HEK293 (cell line): ENCODE data around the gene DLX6.
A peak's percentile ranks its signal among the peaks of the same experiment; 100 is the strongest.

Experiments used
- CTCF ChIA-PET: fragments of 350-600 bp; formaldehyde crosslinking; extraction: SDS; loops from one replicate; lab custom pipeline; 2021; ENCODE audit warnings: antibody characterized with exemption; lab: Yijun Ruan, JAX
- POLR2A ChIA-PET: fragments of 300-600 bp; formaldehyde crosslinking; extraction: SDS; loops from one replicate; lab custom pipeline; 2020; ENCODE audit warnings: antibody characterized with exemption, inconsistent platforms; lab: Yijun Ruan, JAX
- H3K27ac ChIP-seq: fragments of 200-500 bp; sonication (Bioruptor generic); 2 replicates; pipeline ENCODE4 v1.5.1; 2014; ENCODE audit warnings: low read depth, low read length, control low read depth, inconsistent platforms; ENCODE audit errors: extremely low read depth
- H3K36me3 ChIP-seq, 2 experiments: fragments of 200-500 bp in 1 of 2; sonication (Bioruptor generic) in 1 of 2; 1 replicate in 1 of 2; 2 replicates in 1 of 2; pipeline ENCODE4 v1.5.1; 2014 to 2017; ENCODE audit warnings: inconsistent platforms in 2 of 2, low read length in 2 of 2; ENCODE audit not compliant: control insufficient read depth in 2 of 2, insufficient read depth in 1 of 2
- H3K4me1 ChIP-seq: fragments of 200-500 bp; sonication (Bioruptor generic); 2 replicates; pipeline ENCODE4 v1.5.1; 2014; ENCODE audit warnings: mild to moderate bottlenecking, low read length, inconsistent platforms; ENCODE audit not compliant: control insufficient read depth, insufficient read depth
- H3K4me3 ChIP-seq: 2 replicates; pipeline ENCODE4 v1.5.1; 2011; ENCODE audit warnings: low read depth, mild to moderate bottlenecking, control low read depth, low read length, moderate library complexity
- H3K9me3 ChIP-seq: fragments of 200-500 bp; sonication (Bioruptor generic); 2 replicates; pipeline ENCODE4 v1.5.1; 2014; ENCODE audit warnings: low read depth, low read length, inconsistent platforms; ENCODE audit not compliant: control insufficient read depth, insufficient read depth
- FEZF1 ChIP-seq: fragments of 450-650 bp; formaldehyde crosslinking; IDR thresholded peaks from 2 replicates; pipeline ENCODE4 v1.5.1; 2016; ENCODE audit warnings: missing biosample characterization, missing genetic modification characterization
- IKZF3 ChIP-seq: fragments of 450-650 bp; IDR thresholded peaks from 2 replicates; pipeline ENCODE4 v1.5.0; 2018; ENCODE audit warnings: missing biosample characterization, mild to moderate bottlenecking, missing genetic modification characterization, moderate library complexity
- PRDM1 ChIP-seq: fragments of 450-650 bp; formaldehyde crosslinking; IDR thresholded peaks from 2 replicates; pipeline ENCODE4; 2016; ENCODE audit warnings: missing biosample characterization, missing genetic modification characterization
- SALL2 ChIP-seq: fragments of 450-650 bp; formaldehyde crosslinking; IDR thresholded peaks from 2 replicates; pipeline ENCODE4 v1.5.0; 2017; ENCODE audit warnings: missing biosample characterization, mild to moderate bottlenecking, missing genetic modification characterization, borderline replicate concordance
- SP7 ChIP-seq: fragments of 450-650 bp; formaldehyde crosslinking; IDR thresholded peaks from 2 replicates; pipeline ENCODE4 v1.5.1; 2016; ENCODE audit warnings: missing biosample characterization, missing genetic modification characterization
- ZBTB48 ChIP-seq: fragments of 450-650 bp; formaldehyde crosslinking; IDR thresholded peaks from 2 replicates; pipeline ENCODE4 v1.5.1; 2016; ENCODE audit warnings: missing biosample characterization, missing genetic modification characterization
- ZBTB8A ChIP-seq: fragments of 450-650 bp; formaldehyde crosslinking; IDR thresholded peaks from 2 replicates; pipeline ENCODE4 v1.5.1; 2016; ENCODE audit warnings: missing biosample characterization, missing genetic modification characterization
- ZFP37 ChIP-seq: fragments of 450-650 bp; formaldehyde crosslinking; IDR thresholded peaks from 2 replicates; pipeline ENCODE4 v1.5.1; 2016; ENCODE audit warnings: missing biosample characterization, missing genetic modification characterization
- ZNF280C ChIP-seq: fragments of 450-650 bp; formaldehyde crosslinking; IDR thresholded peaks from 2 replicates; pipeline ENCODE4 v1.5.1; 2016; ENCODE audit warnings: missing biosample characterization, missing genetic modification characterization
- ZNF292 ChIP-seq: fragments of 450-650 bp; formaldehyde crosslinking; IDR thresholded peaks from 2 replicates; pipeline ENCODE4 v1.5.1; 2016; ENCODE audit warnings: low read depth, missing biosample characterization, missing genetic modification characterization, borderline replicate concordance
- ZNF398 ChIP-seq: fragments of 450-650 bp; formaldehyde crosslinking; IDR thresholded peaks from 2 replicates; pipeline ENCODE4 v1.5.1; 2017; ENCODE audit warnings: missing biosample characterization, missing genetic modification characterization
- ZNF426 ChIP-seq: fragments of 450-650 bp; formaldehyde crosslinking; IDR thresholded peaks from 2 replicates; pipeline ENCODE4 v1.5.1; 2017; ENCODE audit warnings: missing biosample characterization, missing genetic modification characterization, mild to moderate bottlenecking, inconsistent platforms, moderate library complexity
- ZNF571 ChIP-seq: fragments of 450-650 bp; formaldehyde crosslinking; IDR thresholded peaks from 2 replicates; pipeline ENCODE4 v1.5.0; 2017; ENCODE audit warnings: missing biosample characterization, missing genetic modification characterization
- ZNF600 ChIP-seq: fragments of 450-650 bp; formaldehyde crosslinking; IDR thresholded peaks from 2 replicates; pipeline ENCODE4 v1.5.1; 2016; ENCODE audit warnings: missing biosample characterization, missing genetic modification characterization
- ZNF629 ChIP-seq: fragments of 450-650 bp; formaldehyde crosslinking; IDR thresholded peaks from 2 replicates; pipeline ENCODE4 v1.5.1; 2017; ENCODE audit warnings: missing biosample characterization, missing genetic modification characterization
- ZNF660 ChIP-seq: fragments of 450-650 bp; IDR thresholded peaks from 2 replicates; pipeline ENCODE4 v1.5.1; 2018; ENCODE audit warnings: missing biosample characterization, mild to moderate bottlenecking, missing genetic modification characterization
- ZSCAN23 ChIP-seq: fragments of 450-650 bp; formaldehyde crosslinking; IDR thresholded peaks from 2 replicates; pipeline ENCODE4 v1.5.1; 2016; ENCODE audit warnings: missing biosample characterization, missing genetic modification characterization
- ZSCAN30 ChIP-seq: fragments of 450-650 bp; IDR thresholded peaks from 2 replicates; pipeline ENCODE4 v1.5.1; 2018; ENCODE audit warnings: missing biosample characterization, mild to moderate bottlenecking, missing genetic modification characterization, moderate library complexity
- ZXDB ChIP-seq: fragments of 450-650 bp; formaldehyde crosslinking; IDR thresholded peaks from 2 replicates; pipeline ENCODE4 v1.5.1; 2016; ENCODE audit warnings: missing biosample characterization, missing genetic modification characterization
- TF ChIP-seq, protein P1 (sequence below): fragments of 450-650 bp; formaldehyde crosslinking; IDR thresholded peaks from 2 replicates; pipeline ENCODE4 v1.5.1; 2016; ENCODE audit warnings: missing biosample characterization, missing genetic modification characterization
- TF ChIP-seq, protein P2 (sequence below): fragments of 450-650 bp; formaldehyde crosslinking; IDR thresholded peaks from 2 replicates; pipeline ENCODE4 v1.5.1; 2016; ENCODE audit warnings: missing biosample characterization, missing genetic modification characterization
- TF ChIP-seq, protein P3 (sequence below): fragments of 450-650 bp; formaldehyde crosslinking; IDR thresholded peaks from 2 replicates; pipeline ENCODE4 v1.5.1; 2016; ENCODE audit warnings: missing biosample characterization, missing genetic modification characterization
- TF ChIP-seq, protein P4 (sequence below): fragments of 450-650 bp; formaldehyde crosslinking; IDR thresholded peaks from 2 replicates; pipeline ENCODE4 v1.5.1; 2016; ENCODE audit warnings: missing biosample characterization, missing genetic modification characterization

DLX6 gene

GRCh38 chr7:97005183-97006054, at the start of gene DLX6:
TSS of gene DLX6 (plus strand) at chr7:97005553. CDS start at chr7:97005978, 425 bp downstream.
- peaks cover 3% of the 10 kb centered on the region; the same call in 1 of the 2 replicates for H3K4me1 ChIP-seq
- H3K4me3 ChIP-seq, result peak within 1 kb of the TSS; percentile 72
- peak within 1 kb of the TSS; percentile 84 for H3K27ac ChIP-seq
- ChIA-PET POLR2A (interaction anchor here (0.5 to 2.9 kb wide), 10 partner anchors 10 to 1859 kb away, joined by 3 to 44 read pairs (median 5); partner anchors contain the start of gene DLX5), CTCF (interaction anchor here (0.6 to 4.8 kb wide), 8 partner anchors 10 to 1089 kb away, joined by 3 to 19 read pairs (median 4); no protein-coding TSS in a partner anchor)
- H3K36me3 ChIP-seq, result peaks cover 15% of the 10 kb centered on the region in 2 experiments
- H3K9me3 ChIP-seq, result no peaks in the 10 kb centered on the region
- TF ChIP-seq ZNF292 (tag by site-specific recombination), result no peak
- peak; percentile 55 for TF ChIP-seq ZNF660 (tag by site-specific recombination)
- TF ChIP-seq ZNF398 (tag by site-specific recombination), result peak; percentile 54; the same call in 1 of the 2 replicates
- peak; percentile 47; the same call in 1 of the 2 replicates for TF ChIP-seq IKZF3 (tag by site-specific recombination)
- TF ChIP-seq FEZF1, result no peak
- no peak for TF ChIP-seq ZNF571 (tag by site-specific recombination)
- TF ChIP-seq, protein P1, sequence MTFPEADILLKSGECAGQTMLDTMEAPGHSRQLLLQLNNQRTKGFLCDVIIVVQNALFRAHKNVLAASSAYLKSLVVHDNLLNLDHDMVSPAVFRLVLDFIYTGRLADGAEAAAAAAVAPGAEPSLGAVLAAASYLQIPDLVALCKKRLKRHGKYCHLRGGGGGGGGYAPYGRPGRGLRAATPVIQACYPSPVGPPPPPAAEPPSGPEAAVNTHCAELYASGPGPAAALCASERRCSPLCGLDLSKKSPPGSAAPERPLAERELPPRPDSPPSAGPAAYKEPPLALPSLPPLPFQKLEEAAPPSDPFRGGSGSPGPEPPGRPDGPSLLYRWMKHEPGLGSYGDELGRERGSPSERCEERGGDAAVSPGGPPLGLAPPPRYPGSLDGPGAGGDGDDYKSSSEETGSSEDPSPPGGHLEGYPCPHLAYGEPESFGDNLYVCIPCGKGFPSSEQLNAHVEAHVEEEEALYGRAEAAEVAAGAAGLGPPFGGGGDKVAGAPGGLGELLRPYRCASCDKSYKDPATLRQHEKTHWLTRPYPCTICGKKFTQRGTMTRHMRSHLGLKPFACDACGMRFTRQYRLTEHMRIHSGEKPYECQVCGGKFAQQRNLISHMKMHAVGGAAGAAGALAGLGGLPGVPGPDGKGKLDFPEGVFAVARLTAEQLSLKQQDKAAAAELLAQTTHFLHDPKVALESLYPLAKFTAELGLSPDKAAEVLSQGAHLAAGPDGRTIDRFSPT (tag by site-specific recombination), result peak; percentile 54; the same call in 1 of the 2 replicates
- TF ChIP-seq, protein P2, sequence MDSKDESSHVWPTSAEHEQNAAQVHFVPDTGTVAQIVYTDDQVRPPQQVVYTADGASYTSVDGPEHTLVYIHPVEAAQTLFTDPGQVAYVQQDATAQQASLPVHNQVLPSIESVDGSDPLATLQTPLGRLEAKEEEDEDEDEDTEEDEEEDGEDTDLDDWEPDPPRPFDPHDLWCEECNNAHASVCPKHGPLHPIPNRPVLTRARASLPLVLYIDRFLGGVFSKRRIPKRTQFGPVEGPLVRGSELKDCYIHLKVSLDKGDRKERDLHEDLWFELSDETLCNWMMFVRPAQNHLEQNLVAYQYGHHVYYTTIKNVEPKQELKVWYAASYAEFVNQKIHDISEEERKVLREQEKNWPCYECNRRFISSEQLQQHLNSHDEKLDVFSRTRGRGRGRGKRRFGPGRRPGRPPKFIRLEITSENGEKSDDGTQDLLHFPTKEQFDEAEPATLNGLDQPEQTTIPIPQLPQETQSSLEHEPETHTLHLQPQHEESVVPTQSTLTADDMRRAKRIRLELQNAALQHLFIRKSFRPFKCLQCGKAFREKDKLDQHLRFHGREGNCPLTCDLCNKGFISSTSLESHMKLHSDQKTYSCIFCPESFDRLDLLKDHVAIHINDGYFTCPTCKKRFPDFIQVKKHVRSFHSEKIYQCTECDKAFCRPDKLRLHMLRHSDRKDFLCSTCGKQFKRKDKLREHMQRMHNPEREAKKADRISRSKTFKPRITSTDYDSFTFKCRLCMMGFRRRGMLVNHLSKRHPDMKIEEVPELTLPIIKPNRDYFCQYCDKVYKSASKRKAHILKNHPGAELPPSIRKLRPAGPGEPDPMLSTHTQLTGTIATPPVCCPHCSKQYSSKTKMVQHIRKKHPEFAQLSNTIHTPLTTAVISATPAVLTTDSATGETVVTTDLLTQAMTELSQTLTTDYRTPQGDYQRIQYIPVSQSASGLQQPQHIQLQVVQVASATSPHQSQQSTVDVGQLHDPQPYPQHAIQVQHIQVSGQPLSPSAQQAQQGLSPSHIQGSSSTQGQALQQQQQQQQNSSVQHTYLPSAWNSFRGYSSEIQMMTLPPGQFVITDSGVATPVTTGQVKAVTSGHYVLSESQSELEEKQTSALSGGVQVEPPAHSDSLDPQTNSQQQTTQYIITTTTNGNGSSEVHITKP (tag by site-specific recombination), result peak; percentile 98
- TF ChIP-seq ZSCAN23, result no peak
- peak; percentile 85 for TF ChIP-seq ZSCAN30 (tag by site-specific recombination)
- TF ChIP-seq, protein P3, sequence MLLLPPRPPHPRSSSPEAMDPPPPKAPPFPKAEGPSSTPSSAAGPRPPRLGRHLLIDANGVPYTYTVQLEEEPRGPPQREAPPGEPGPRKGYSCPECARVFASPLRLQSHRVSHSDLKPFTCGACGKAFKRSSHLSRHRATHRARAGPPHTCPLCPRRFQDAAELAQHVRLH (tag by site-specific recombination), result peak; percentile 50; the same call in 1 of the 2 replicates
- TF ChIP-seq, protein P4, sequence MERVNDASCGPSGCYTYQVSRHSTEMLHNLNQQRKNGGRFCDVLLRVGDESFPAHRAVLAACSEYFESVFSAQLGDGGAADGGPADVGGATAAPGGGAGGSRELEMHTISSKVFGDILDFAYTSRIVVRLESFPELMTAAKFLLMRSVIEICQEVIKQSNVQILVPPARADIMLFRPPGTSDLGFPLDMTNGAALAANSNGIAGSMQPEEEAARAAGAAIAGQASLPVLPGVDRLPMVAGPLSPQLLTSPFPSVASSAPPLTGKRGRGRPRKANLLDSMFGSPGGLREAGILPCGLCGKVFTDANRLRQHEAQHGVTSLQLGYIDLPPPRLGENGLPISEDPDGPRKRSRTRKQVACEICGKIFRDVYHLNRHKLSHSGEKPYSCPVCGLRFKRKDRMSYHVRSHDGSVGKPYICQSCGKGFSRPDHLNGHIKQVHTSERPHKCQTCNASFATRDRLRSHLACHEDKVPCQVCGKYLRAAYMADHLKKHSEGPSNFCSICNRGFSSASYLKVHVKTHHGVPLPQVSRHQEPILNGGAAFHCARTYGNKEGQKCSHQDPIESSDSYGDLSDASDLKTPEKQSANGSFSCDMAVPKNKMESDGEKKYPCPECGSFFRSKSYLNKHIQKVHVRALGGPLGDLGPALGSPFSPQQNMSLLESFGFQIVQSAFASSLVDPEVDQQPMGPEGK, result peak; percentile 82
- TF ChIP-seq ZXDB (tag by site-specific recombination), result no peak
- TF ChIP-seq SP7 (tag by site-specific recombination), result peak; percentile 57
- TF ChIP-seq ZNF600 (tag by site-specific recombination), result peak; percentile 71; the same call in 1 of the 2 replicates
- TF ChIP-seq ZBTB8A (tag by site-specific recombination), result peak; percentile 90
- no peak for TF ChIP-seq ZNF426 (tag by site-specific recombination)
- peak; percentile 94 for TF ChIP-seq ZNF629 (tag by site-specific recombination)
- TF ChIP-seq PRDM1 (tag by site-specific recombination), result peak; percentile 71
- TF ChIP-seq ZFP37, result peak; percentile 56; the same call in 1 of the 2 replicates
- TF ChIP-seq SALL2 (tag by site-specific recombination), result no peak
- peak; percentile 48; the same call in 1 of the 2 replicates for TF ChIP-seq ZBTB48
- no peak for TF ChIP-seq ZNF280C (tag by site-specific recombination)
